Measurements from ENCODE around the gene MOGAT1. TPM values are rescaled to one million over a fixed set of nuclear protein-coding genes. Genes with fewer than 3 reads are reported as not detected.

MOGAT1 gene
- total and polyA plus RNA-seq, 2 of the 4 experiments (the other 2 are of a cell fraction), result not detected

DNA sequence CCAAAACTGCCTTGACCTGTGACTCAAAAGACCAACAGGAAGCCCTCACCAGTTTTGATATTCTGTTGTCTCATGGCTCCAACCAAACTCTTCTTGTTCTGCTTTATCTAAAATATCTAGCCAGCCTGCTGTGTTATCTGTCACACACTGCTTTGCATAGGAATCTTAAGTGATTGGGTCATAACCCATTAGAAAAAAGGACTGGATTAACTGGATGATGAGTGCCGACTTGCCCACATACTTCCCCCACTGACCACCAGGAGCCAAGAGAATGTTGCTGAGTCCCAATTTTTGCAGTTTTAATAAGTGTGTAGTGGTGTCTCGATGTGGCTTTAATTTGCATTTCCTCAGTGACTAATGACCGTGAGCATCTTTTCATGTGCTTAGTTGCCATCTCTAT is 6.5 kb downstream of the MOGAT1 start:
- H4K5ac ChIP-seq (ENCODE audit: low read depth, low read length), result no peak overlapping the region
- no peaks in the 10 kb centered on the region for H3K36me3 ChIP-seq (ENCODE audit: control insufficient read depth, insufficient read depth, low read length)
- H3K9me1 ChIP-seq (ENCODE audit: insufficient read depth, low read length), result no peaks in the 10 kb centered on the region
- dilution Hi-C loops (cut with HindIII; ENCODE audit: low sequenced_read_pairs, unreplicated experiment) (no loop called here), intact Hi-C loops (cut with micrococcal nuclease) (no loop called here), in situ Hi-C loops (cut with MboI; ENCODE audit: low sequenced_read_pairs) (no loop called here)
- ATAC-seq (ENCODE audit: low read depth) (no peak), DNase-seq (no peak)
- no peaks in the 10 kb centered on the region for H4K20me1 ChIP-seq (ENCODE audit: insufficient read depth, low read length)
- no peak overlapping the region for H2BK120ac ChIP-seq (ENCODE audit: low read depth, low read length)
- H3K18ac ChIP-seq (ENCODE audit: low read depth, low read length), result no peak overlapping the region
- no peaks in the 10 kb centered on the region for H3K4me1 ChIP-seq (ENCODE audit: control insufficient read depth, insufficient read depth, low read length)
- H3K9ac ChIP-seq (ENCODE audit: low read depth, low read length), result no peak overlapping the region
- H3K14ac ChIP-seq (replicated peaks; ENCODE audit: low read depth, low read length), result no peak overlapping the region
- no peak overlapping the region for H2BK5ac ChIP-seq (ENCODE audit: low read depth, low read length, poor library complexity, severe bottlenecking)
- H2AK9ac ChIP-seq (replicated peaks; ENCODE audit: low read depth, low read length, poor library complexity), result no peak overlapping the region
- no peak overlapping the region for H3K56ac ChIP-seq (ENCODE audit: extremely low read depth, insufficient read depth, low read length)
- H3K23ac ChIP-seq (ENCODE audit: low read depth, low read length), result no peak overlapping the region
- ChIA-PET POLR2A (ENCODE audit: unreplicated experiment) (no interaction called here), CTCF (no interaction called here)
- H2BK20ac ChIP-seq (ENCODE audit: low read depth, low read length), result no peak overlapping the region
- H3K79me1 ChIP-seq (ENCODE audit: low read depth in 1 of 2, low read length in 2 of 2), result no peaks in the 10 kb centered on the region
- no peak overlapping the region for H2AFZ ChIP-seq (replicated peaks; ENCODE audit: low read length, poor library complexity)
- no peak overlapping the region for H3K4me3 ChIP-seq (ENCODE audit: insufficient read depth, low read depth, low read length)
- H3K27me3 ChIP-seq (ENCODE audit: control insufficient read depth, insufficient read depth, low read length), result peaks cover 21% of the 10 kb centered on the region
- BruUV-seq (replicated peaks), result no TSS peak
- no peak overlapping the region for H4K8ac ChIP-seq (ENCODE audit: low read depth in 2 of 2, low read length in 2 of 2)
- no peak overlapping the region for H2BK15ac ChIP-seq (ENCODE audit: low read depth, low read length)
- H3K9me3 ChIP-seq (ENCODE audit: control insufficient read depth, insufficient read depth, low read length), result no peaks in the 10 kb centered on the region
- H3K4ac ChIP-seq (ENCODE audit: low read depth, low read length), result no peak overlapping the region
- WGBS, 2 experiments (ENCODE audit: extremely low coverage in 2 of 2, insufficient read length in 1 of 2), result no CpG with 5 or more reads among the region's 3 CpGs
- no peak overlapping the region for H4K91ac ChIP-seq (ENCODE audit: insufficient read depth, low read depth, low read length)
- TF ChIP-seq CEBPB (IDR thresholded peaks at IDR 0.05; ENCODE audit: low read depth, low read length) (no peak), RAD21 (IDR thresholded peaks at IDR 0.05; ENCODE audit: low read length) (no peak), CHD1 (IDR thresholded peaks at IDR 0.05; ENCODE audit: low read depth, low read length) (no peak), MAZ (IDR thresholded peaks at IDR 0.05; ENCODE audit: borderline replicate concordance, low read depth, low read length) (no peak), MXI1 (IDR thresholded peaks at IDR 0.05; ENCODE audit: borderline replicate concordance, low read depth, low read length) (no peak), MAFK (IDR thresholded peaks at IDR 0.05; ENCODE audit: low read depth, low read length) (no peak), SMC3 (IDR thresholded peaks at IDR 0.05; ENCODE audit: low read depth, low read length) (no peak), RFX5 (IDR thresholded peaks at IDR 0.05; ENCODE audit: low read depth, low read length) (no peak), POLR2A (IDR thresholded peaks at IDR 0.05; ENCODE audit: low read depth, low read length) (no peak), FOS (IDR thresholded peaks at IDR 0.05; ENCODE audit: low read depth, low read length) (no peak), NFE2L2 (IDR thresholded peaks at IDR 0.05; ENCODE audit: low read depth, low read length) (no peak), BHLHE40 (IDR thresholded peaks at IDR 0.05; ENCODE audit: low read depth, low read length) (no peak), RCOR1 (IDR thresholded peaks at IDR 0.05; ENCODE audit: insufficient replicate concordance, low read length) (no peak)
- TF ChIP-seq, protein P1, sequence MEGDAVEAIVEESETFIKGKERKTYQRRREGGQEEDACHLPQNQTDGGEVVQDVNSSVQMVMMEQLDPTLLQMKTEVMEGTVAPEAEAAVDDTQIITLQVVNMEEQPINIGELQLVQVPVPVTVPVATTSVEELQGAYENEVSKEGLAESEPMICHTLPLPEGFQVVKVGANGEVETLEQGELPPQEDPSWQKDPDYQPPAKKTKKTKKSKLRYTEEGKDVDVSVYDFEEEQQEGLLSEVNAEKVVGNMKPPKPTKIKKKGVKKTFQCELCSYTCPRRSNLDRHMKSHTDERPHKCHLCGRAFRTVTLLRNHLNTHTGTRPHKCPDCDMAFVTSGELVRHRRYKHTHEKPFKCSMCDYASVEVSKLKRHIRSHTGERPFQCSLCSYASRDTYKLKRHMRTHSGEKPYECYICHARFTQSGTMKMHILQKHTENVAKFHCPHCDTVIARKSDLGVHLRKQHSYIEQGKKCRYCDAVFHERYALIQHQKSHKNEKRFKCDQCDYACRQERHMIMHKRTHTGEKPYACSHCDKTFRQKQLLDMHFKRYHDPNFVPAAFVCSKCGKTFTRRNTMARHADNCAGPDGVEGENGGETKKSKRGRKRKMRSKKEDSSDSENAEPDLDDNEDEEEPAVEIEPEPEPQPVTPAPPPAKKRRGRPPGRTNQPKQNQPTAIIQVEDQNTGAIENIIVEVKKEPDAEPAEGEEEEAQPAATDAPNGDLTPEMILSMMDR (conservative IDR thresholded peaks at IDR 0.05; ENCODE audit: low read depth, low read length), result no peak
- TF ChIP-seq, protein P2, sequence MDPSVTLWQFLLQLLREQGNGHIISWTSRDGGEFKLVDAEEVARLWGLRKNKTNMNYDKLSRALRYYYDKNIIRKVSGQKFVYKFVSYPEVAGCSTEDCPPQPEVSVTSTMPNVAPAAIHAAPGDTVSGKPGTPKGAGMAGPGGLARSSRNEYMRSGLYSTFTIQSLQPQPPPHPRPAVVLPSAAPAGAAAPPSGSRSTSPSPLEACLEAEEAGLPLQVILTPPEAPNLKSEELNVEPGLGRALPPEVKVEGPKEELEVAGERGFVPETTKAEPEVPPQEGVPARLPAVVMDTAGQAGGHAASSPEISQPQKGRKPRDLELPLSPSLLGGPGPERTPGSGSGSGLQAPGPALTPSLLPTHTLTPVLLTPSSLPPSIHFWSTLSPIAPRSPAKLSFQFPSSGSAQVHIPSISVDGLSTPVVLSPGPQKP (IDR thresholded peaks at IDR 0.05; ENCODE audit: borderline replicate concordance, low read depth, low read length), result no peak
- TF ChIP-seq, protein P3, sequence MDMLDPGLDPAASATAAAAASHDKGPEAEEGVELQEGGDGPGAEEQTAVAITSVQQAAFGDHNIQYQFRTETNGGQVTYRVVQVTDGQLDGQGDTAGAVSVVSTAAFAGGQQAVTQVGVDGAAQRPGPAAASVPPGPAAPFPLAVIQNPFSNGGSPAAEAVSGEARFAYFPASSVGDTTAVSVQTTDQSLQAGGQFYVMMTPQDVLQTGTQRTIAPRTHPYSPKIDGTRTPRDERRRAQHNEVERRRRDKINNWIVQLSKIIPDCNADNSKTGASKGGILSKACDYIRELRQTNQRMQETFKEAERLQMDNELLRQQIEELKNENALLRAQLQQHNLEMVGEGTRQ (IDR thresholded peaks at IDR 0.05; ENCODE audit: low read depth, low read length), result no peak
- no peak overlapping the region for H3K4me2 ChIP-seq (ENCODE audit: low read depth, low read length)
- no peak overlapping the region for H3K27ac ChIP-seq (ENCODE audit: insufficient read depth, low read length)
- H2AK5ac ChIP-seq (ENCODE audit: low read depth, low read length), result no peak overlapping the region
